Stimulated activated CD4-positive, alpha-beta T cell treated with anti-CD3 and anti-CD28 coated beads, Interleukin-15, amount 100 ng/mL, for 1 hour (primary cell): ENCODE data around the gene STK32C.

ENCODE experiments used
- DNase-seq, 2 donors: peaks; one replicate each; pipeline ENCODE4 v3.0.0-alpha.2; 2020; ENCODE audit warnings: low read depth in 1 of 2, low spot score in 1 of 2

STK32C gene

GRCh38 chr10:132158122-132158741 lies 149.5 kb downstream of the STK32C start:
- DNase-seq, result no peak
